Transverse colon (tissue), 4 donors: Measurements from ENCODE around the gene B3GALT4. TPM values are rescaled to one million over a fixed set of nuclear protein-coding genes. Genes with fewer than 3 reads are reported as not detected.

ENCODE experiments used
- DNase-seq: peaks from one replicate; pipeline ENCODE4 v3.0.0-alpha.2; 2019
- H3K27ac ChIP-seq, 4 donors: fragments of 200-600 bp; sonication (generic); 2 replicates each; pipeline ENCODE4 v1.5.1; 2016 to 2018; ENCODE audit warnings: inconsistent platforms in 4 of 4
- H3K27me3 ChIP-seq: fragments of 200-600 bp; sonication (generic); 2 replicates; pipeline ENCODE4 v1.5.1; 2017; ENCODE audit warnings: inconsistent platforms
- H3K36me3 ChIP-seq, 4 donors: fragments of 200-600 bp; sonication (generic); 2 replicates each; pipeline ENCODE4 v1.5.1; 2017 to 2019; ENCODE audit warnings: inconsistent platforms in 4 of 4
- H3K4me1 ChIP-seq, 4 donors: fragments of 200-600 bp; sonication (generic); 2 replicates each; pipeline ENCODE4 v1.5.1; 2017 to 2020; ENCODE audit warnings: inconsistent platforms in 4 of 4
- H3K4me3 ChIP-seq, 4 donors: fragments of 200-600 bp; sonication (generic); 1 replicate in 1 of 4; 2 replicates in 3 of 4; pipeline versions ENCODE4 v1.5.1 to v1.6.1; 2017 to 2019; ENCODE audit warnings: inconsistent platforms in 4 of 4
- H3K9me3 ChIP-seq, 2 donors: fragments of 200-600 bp; sonication (generic); 2 replicates each; pipeline ENCODE4 v1.5.1; 2017 to 2019; ENCODE audit warnings: inconsistent platforms in 2 of 2
- EP300 ChIP-seq: sonication (generic); formaldehyde crosslinking; IDR thresholded peaks from one replicate; pipeline ENCODE4 v1.6.1; 2017; ENCODE audit warnings: antibody characterized with exemption, low read depth
- POLR2A ChIP-seq: fragments of 450-650 bp; IDR thresholded peaks from one replicate; pipeline ENCODE4 v1.6.1; 2016; ENCODE audit warnings: antibody characterized with exemption, mild to moderate bottlenecking, moderate library complexity
- POLR2AphosphoS5 ChIP-seq, 3 donors: sonication (generic); formaldehyde crosslinking; IDR thresholded peaks; one replicate each; pipeline ENCODE4 v1.6.1; 2016; ENCODE audit warnings: antibody characterized with exemption in 3 of 3
- whole genome bisulfite sequencing, 2 donors: methylation state at CpG; one replicate each; pipeline ENCODE4 v1.1.5; 2018; ENCODE audit warnings: low coverage in 1 of 2; 5-methylcytosine and 5-hydroxymethylcytosine counted together
- in situ Hi-C, 4 donors: fragments of 200-750 bp; cut with MboI; loops; one replicate each; pipeline versions ENCODE4 v1.15.0 to v1.15.1; 2017; ENCODE audit warnings: low sequenced_read_pairs in 3 of 4, low pct_ligation_motif_present in 1 of 4, low pct_unique_long_range_greater_than_20kb in 1 of 4
- intact Hi-C: fragments of 100-400 bp; cut with DNase I; formaldehyde crosslinking; loops from one replicate; pipeline ENCODE4 v1.15.1; 2023; ENCODE audit warnings: low total_unique reads
- total RNA-seq, 4 donors: library from RNA; depleted of rRNA; stranded (reverse); fragments of >200 nt; gene quantifications; one replicate each; pipeline ENCODE4 v1.1.0, GENCODE V29; 2016
- TF ChIP-seq, protein P1 (sequence below), 5 experiments: fragments of 200-600 bp in 3 of 5; fragments of 450-650 bp in 2 of 5; sonication (generic) in 3 of 5; IDR thresholded peaks; 1 replicate in 2 of 5; 2 replicates in 3 of 5; pipeline ENCODE4 v1.5.1; 2016 to 2017; ENCODE audit warnings: antibody characterized with exemption in 5 of 5, inconsistent platforms in 3 of 5, mild to moderate bottlenecking in 2 of 5, moderate library complexity in 1 of 5

Gene B3GALT4
- total RNA-seq, 4 donors from 2014 or later: 39.4 to 49.0 (median 41.8) TPM

DNA sequence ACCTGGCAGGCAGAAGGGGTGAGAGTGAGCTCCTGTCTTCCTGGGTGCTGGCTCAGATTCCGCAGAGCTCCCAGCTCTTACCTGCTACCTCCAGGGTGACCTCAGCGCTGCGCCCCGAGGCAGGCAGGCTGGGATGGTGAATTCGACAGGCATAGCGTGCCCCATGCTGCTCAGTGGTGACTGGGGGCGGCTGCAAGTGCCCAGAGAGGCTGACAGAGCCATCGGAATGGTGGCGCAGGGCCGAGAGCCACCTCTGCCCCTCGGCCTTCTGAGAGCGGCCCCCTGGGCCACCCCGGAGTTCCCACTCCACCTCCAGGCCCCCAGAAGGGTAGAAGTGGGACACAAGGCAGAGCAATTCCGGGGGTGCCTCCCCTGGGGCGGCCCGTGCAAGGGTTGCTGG, 27.3 kb downstream of the B3GALT4 start:
- no peak overlapping the region for H3K27ac ChIP-seq
- no peak for TF ChIP-seq POLR2A
- no peak for TF ChIP-seq POLR2AphosphoS5 (IDR thresholded peaks at IDR 0.05)
- TF ChIP-seq, protein P1, sequence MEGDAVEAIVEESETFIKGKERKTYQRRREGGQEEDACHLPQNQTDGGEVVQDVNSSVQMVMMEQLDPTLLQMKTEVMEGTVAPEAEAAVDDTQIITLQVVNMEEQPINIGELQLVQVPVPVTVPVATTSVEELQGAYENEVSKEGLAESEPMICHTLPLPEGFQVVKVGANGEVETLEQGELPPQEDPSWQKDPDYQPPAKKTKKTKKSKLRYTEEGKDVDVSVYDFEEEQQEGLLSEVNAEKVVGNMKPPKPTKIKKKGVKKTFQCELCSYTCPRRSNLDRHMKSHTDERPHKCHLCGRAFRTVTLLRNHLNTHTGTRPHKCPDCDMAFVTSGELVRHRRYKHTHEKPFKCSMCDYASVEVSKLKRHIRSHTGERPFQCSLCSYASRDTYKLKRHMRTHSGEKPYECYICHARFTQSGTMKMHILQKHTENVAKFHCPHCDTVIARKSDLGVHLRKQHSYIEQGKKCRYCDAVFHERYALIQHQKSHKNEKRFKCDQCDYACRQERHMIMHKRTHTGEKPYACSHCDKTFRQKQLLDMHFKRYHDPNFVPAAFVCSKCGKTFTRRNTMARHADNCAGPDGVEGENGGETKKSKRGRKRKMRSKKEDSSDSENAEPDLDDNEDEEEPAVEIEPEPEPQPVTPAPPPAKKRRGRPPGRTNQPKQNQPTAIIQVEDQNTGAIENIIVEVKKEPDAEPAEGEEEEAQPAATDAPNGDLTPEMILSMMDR (IDR thresholded peaks at IDR 0.05): no peak
- no peak for TF ChIP-seq EP300
- peaks cover 0 to 17% (median 6%) of the 10 kb centered on the region in 4 donors for H3K36me3 ChIP-seq
- H3K9me3 ChIP-seq: no peaks in the 10 kb centered on the region
- 80 to 83% methylated on average over 3 to 12 of the region's 16 CpGs for WGBS, 2 donors
- in situ Hi-C loops: no loop called here
- intact Hi-C loops: no loop called here
- H3K4me3 ChIP-seq: no peak overlapping the region
- H3K4me1 ChIP-seq: peaks cover 5 to 16% (median 11%) of the 10 kb centered on the region in 4 donors
- no peak for DNase-seq
- no peaks in the 10 kb centered on the region for H3K27me3 ChIP-seq

DNA sequence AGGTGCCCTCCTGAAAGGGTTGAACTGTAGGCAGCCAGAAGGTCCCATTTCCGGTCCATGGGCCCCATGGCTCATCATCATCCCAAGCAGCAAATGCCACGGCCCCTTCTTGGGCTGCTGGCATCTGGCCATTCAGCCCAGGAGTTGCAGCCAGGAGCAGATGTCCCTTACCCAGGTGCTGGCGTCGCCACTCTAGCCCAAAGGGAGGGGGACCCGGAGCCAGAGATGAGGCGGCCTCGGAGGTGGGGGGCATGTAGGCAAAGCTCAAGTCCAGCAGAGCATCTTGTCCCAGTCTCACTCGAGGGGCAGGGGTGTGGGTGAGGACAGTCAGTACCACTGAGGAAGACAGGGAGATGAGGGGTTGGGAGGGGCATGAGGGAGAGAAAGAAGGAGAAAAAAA, 28.1 kb downstream of the B3GALT4 start:
- TF ChIP-seq EP300: no peak
- TF ChIP-seq POLR2AphosphoS5 (IDR thresholded peaks at IDR 0.05): no peak
- no peak for TF ChIP-seq POLR2A
- TF ChIP-seq, protein P1 (IDR thresholded peaks at IDR 0.05): no peak
- H3K27me3 ChIP-seq: no peaks in the 10 kb centered on the region
- no peak overlapping the region for H3K4me3 ChIP-seq
- H3K9me3 ChIP-seq: no peaks in the 10 kb centered on the region
- no peak overlapping the region for H3K27ac ChIP-seq
- H3K4me1 ChIP-seq: peaks cover 5 to 14% (median 8%) of the 10 kb centered on the region in 4 donors
- intact Hi-C loops (no loop called here), in situ Hi-C loops (no loop called here)
- no peak for DNase-seq
- H3K36me3 ChIP-seq: peaks cover 0 to 18% (median 6%) of the 10 kb centered on the region in 4 donors
- 81% methylated on average over 8 of the region's 8 CpGs; no CpG with 5 or more reads in 1 of the 2 donors for WGBS, 2 donors

DNA sequence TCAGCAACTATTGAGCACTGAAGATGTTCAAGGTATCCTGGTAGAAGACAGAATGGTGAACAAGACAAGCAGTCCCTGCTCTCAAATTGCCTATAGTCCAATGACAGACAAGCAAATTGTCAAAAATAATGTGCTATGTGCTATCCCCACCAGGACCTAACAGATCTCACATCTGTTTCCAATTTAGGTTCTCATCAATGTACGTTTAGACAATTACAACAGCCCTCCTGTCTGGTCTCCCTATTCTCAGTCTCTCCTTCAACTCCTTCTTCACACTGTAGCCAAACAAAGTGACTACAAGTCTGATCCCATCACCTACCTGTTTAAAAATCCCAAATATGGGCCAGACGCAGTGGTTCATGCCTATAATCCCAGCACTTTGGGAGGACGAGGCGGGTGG, 29.4 kb downstream of the B3GALT4 start:
- Histone ChIP-seq H3K4me1 (peaks cover 0 to 11% (median 2%) of the 10 kb centered on the region in 4 donors), H3K9me3 (no peaks in the 10 kb centered on the region), H3K27me3 (no peaks in the 10 kb centered on the region), H3K4me3 (no peak overlapping the region), H3K36me3 (peaks cover 0 to 24% (median 6%) of the 10 kb centered on the region in 4 donors), H3K27ac (no peak overlapping the region)
- in situ Hi-C loops (no loop called here), intact Hi-C loops (no loop called here)
- 40 to 83% methylated on average over 1 to 4 of the region's 4 CpGs for WGBS, 2 donors
- TF ChIP-seq POLR2AphosphoS5 (IDR thresholded peaks at IDR 0.05) (no peak), EP300 (no peak), POLR2A (no peak)
- TF ChIP-seq, protein P1 (IDR thresholded peaks at IDR 0.05): no peak
- no peak for DNase-seq

DNA sequence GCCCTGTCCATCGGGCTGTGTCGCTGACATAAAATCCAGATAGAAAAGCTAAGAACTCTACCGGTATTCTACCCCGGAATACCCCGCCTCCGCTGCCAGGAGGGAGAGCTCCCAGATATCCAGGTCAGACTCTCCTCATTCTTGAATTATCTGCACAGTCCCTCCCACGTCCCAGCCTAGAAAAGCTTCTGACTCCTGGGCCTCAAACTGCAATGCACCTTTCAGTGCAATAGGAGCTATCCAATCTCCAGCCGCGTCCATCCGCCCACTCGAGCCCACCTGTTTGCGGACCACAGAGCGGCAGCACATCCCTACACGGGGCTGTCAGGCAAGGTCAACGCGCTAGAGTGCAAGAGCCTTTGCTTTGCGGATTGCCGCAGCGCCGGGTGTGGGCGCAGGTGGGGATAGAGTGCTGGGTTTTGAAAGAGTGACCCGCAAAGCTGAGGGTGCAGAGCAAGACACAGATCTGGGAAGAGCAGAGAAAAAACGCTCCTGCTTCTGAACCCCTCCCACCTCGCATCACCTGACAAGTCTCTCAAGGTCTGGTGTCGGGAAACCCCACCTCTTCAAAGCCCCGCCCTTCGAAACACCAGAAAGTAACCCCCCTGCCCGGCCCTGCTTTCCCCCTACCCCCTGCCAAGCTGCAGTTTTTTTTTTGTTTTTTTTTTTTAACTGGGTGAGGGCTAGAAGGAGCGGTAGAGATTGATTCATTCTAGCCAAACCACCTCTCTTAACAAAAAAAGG, 35.6 kb downstream of the B3GALT4 start:
- Histone ChIP-seq H3K27me3 (no peaks in the 10 kb centered on the region), H3K4me3 (peak overlapping the region; percentile 52 to 94 (median 71)), H3K27ac (peak overlapping the region; percentile 95 to 99 (median 98)), H3K4me1 (peaks cover 18 to 45% (median 32%) of the 10 kb centered on the region in 4 donors), H3K9me3 (no peaks in the 10 kb centered on the region), H3K36me3 (peaks cover 0 to 14% (median 0%) of the 10 kb centered on the region in 4 donors)
- WGBS, 2 donors: 2 to 4% methylated on average over 11 to 29 of the region's 29 CpGs
- in situ Hi-C loops: no loop called here
- peak; percentile 89 for DNase-seq
- TF ChIP-seq POLR2AphosphoS5 (IDR thresholded peaks at IDR 0.05) (peak in 2 of 3 donors; percentile 19), EP300 (no peak), POLR2A (peak; percentile 9)
- TF ChIP-seq, protein P1 (IDR thresholded peaks at IDR 0.05): no peak
- intact Hi-C loops: loop anchor here (10.0 kb wide), 1 partner anchor 102 kb away; the partner anchor contains the start of genes CUTA and PHF1
